ENCODE data around the gene MYH6.

Gene MYH6

GRCh38 chr14:23375527-23376251 lies 32.4 kb downstream of the MYH6 start:
- DNase-seq: no peak

GRCh38 chr14:23373041-23373440 lies 35.0 kb downstream of the MYH6 start:
- no peak for DNase-seq

- no peak for DNase-seq
These were observed 35.6 kb downstream of the MYH6 start, which contains the start of gene IL25 for GRCh38 chr14:23372509-23372908. IL25 (plus strand) TSS chr14:23372809.

DNA sequence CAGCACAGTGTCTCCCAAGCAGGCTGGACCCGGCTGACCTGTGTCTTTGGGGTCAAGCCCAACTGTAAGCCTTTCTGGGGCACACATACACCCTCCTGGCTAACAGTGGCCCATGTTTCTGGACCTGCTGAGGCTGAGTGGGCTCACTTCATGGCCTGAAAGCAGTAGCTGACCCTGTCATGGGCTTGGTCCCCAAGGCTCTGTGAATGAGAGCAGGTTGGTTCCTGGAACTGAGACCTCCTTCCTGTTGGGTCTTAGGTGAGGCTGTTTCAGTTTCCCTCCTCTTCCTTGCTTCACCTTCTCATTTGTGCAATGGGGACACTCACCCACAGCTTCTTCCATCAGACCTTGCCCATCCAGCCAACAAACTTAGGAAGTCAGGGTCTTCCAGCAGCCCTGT lies 36.2 kb downstream of the MYH6 start:
- DNase-seq: no peak

GRCh38 chr14:23370221-23370620 lies 37.9 kb downstream of the MYH6 start:
- no peak for DNase-seq

DNA sequence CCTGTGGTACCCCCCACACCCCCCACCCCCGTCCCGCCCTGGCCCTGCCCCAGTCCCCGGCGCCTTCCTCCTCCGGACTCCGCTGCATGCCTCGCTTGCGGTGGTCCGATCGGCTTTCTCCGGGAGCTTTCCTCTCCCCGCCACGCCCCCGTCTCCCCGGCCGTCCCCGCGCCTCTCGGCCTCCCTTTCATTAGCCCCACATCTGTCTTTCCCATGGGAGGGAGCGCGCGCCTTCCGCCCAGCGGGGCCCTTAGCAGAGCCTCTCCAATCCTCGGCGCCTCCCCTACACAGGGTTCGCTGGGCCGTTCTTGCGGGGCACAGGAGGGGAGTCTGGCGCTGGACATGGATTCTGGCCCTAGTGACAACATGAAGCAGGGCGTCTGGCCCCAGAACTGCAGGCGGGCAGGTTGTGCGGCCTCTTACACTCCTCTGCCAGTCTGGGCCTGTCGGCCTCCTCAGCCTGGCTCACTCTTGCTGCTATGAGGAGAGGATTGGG lies 41.6 kb downstream of the MYH6 start:
- DNase-seq: peak; percentile 88

- DNase-seq: peak; percentile 88
These were observed 42.2 kb downstream of the MYH6 start for GRCh38 chr14:23365732-23366425.

- no peak for DNase-seq
These were observed 42.9 kb downstream of the MYH6 start, which contains the start of gene EFS for GRCh38 chr14:23365036-23365731. EFS (minus strand) TSS chr14:23365172; CDS start chr14:23365025, 147 bp downstream.

GRCh38 chr14:23364164-23365035 lies 43.7 kb downstream of the MYH6 start:
- peak; percentile 80 for DNase-seq

DNA sequence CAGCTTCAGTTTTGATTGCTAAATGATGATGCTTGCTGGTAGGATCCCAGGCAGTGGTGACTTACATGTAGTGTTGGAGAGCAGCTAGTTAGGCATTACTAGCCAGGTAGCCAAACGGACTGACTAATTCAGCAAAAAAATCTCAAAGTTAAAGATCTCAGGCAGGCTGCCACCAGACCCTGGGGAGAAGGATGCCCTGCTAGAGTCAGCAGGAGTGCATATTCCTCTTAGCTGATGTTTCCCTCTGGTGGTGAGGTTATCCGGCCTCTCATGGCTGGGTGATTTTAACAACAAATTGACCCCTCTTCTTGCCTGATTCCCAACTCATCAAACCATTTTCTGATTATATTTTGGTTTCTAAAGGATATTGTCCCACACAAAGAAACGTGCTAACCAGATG lies 45.9 kb downstream of the MYH6 start:
- DNase-seq: no peak

DNA sequence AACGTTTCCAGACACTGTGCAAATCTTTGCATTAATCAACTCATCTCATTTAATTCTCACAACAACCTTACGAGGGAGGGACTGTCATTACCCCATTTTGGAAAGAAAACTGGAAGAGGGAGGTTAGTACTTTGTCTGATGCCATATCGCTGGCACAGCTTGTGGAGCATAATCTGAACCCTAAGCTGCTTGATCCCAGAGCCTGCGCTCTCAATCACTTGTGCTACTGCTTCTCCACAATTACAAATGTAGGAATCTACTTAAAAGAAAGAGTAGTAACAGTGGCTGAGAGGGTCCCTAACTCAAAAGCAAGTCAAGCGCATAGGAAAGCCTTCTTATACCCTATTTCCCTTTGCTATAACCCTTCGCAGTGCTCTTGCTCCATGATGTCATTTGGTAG lies 46.3 kb downstream of the MYH6 start:
- DNase-seq: no peak

- DNase-seq: no peak
These were observed 46.8 kb downstream of the MYH6 start for GRCh38 chr14:23361320-23361719.

GRCh38 chr14:23360496-23360895 lies 47.6 kb downstream of the MYH6 start:
- no peak for DNase-seq

- no peak for DNase-seq
These were observed 48.2 kb downstream of the MYH6 start for GRCh38 chr14:23359722-23360447.

DNA sequence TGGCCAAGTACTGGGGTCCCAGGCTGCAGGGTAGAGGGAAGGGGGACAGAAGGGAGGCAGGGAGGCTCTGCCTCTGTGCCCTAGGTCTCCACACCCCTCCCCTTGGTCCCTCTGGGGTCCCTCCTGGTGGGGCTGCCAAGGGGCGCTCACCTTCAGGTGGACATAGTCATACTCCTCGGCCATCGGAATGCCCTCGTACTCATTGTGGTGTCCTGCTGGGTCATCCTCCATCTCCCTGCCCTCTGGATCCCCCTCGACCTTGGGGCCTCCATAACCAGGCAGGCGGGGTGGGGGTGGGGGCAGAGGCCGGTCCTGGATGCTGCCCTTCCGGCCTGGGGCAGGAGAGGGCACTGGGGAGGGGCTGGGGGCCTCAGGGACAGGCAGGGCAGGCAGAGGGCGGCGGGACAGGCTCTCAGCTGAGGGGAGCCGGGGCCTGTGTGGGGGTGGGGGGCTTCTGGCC lies 48.9 kb downstream of the MYH6 start:
- no peak for DNase-seq

DNA sequence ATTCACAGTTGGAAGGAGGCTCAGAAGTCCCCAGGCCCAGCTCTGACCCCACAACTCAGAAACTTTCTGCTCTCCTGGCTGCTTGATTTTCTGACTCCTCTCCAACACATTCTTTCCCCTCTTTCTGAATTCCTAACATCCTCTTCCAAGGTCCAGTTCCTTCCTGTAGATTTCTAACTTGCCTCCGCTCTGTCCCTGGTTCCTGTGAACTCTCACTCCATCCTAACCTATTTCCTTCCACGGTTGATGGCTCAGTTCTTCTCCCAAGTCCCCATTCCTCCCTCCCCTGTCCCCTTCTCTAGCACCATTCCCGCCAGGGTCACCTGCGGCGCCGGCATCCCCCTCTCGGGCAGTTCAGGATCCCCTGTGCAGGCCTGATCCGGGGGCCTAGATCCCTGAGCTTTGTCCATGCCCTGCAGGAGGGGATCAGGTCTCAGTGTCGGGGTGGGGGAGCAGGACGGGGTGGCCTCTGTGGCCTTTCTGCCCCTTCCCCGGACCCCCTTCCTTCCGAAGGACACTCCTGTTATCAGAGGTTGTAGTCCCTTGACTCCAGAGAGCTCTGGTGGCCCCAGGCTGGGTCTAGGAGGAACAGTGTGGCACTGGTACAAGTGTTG lies 49.4 kb downstream of the MYH6 start:
- DNase-seq: no peak

DNA sequence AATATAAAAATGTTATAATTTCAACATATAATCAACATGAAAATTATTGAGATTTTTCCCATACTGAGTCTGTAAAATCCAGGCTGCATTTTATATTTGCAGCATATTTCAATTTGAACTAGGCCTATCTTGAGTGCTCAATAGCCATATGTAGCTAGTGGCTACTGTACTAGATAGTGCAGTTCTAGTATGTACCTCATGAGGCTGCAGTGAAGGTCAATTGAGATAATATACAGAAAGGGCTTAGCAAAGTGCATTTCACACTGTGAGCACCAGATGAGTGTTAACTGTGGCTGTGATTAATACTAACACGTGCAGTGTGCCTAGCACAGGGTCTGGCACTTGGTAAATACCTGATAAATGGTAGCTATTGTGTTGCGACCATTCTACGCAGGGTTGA lies 50.0 kb downstream of the MYH6 start:
- no peak for DNase-seq

GRCh38 chr14:23357261-23357660 lies 50.8 kb downstream of the MYH6 start:
- no peak for DNase-seq

DNA sequence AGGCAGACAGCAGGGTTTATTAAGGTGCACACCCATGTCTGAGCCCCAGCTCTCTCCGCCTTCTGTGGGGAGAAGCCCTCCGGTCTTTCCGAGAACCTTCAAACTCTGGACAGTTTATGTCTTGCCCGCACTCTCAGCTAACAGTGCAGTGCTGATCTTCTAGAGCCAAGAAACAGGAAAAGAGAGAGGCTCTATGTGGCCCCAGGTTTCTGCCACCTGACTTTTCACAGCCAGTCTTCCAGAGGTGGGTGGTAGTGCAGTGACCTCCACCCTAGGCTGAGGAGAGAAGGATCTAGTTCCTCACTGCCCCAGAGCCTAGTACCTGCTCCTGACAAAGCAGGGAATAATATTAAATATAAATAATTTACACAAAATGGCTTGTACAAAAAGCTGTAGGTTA lies 51.4 kb downstream of the MYH6 start:
- DNase-seq: no peak

DNA sequence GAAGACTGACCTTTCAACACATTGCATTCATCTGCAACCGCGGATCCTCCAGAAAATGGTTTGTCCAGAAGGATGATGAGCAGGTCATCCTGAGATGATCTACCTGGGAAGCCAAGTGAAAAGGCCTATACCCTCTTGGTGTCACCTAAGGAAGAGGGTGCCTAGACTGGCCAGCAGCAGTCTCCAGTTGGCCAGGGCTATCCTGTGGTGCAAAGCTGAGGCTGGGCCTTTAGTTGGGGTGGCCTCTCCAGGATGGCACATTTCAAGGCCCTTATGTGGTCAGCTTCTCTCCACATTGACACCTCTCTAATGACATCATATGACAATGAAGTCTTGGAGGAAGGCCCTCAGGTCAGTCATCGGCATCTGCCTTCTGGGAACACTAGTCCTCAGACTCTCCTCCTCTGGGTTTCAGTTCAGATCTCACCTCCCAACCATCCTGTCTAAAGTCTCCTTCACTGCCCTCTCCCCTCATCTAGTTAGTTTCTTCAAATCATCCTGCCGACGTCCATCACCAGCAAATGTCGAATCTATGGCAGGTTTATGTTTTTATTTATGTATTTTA lies 52.1 kb downstream of the MYH6 start:
- DNase-seq: no peak

DNA sequence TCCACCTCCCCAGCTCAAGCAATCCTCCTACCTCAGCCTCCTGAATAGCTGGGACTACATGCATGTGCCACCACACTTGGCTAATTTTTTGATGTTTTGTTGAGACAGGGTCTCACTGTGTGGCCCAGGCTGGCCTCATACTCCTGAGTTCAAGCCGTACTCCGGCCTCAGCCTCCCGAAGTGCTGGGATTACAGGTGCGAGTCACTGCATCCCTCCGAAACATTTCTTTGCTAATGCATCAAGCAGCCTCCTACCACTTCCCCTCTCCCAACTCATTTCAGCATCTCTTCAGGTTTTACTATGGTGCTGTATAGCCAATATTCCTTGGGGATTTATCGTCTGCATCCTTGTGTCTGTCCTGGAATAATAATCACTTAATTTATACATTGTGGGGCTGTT lies 53.1 kb downstream of the MYH6 start:
- DNase-seq: no peak
